Astrocyte of the hippocampus (primary cell): ENCODE measurements around the gene GALNT2.

Source experiments
- DNase-seq: peaks from one replicate; pipeline ENCODE4 v3.0.0; 2011; ENCODE audit warnings: low read depth, low spot score

The GALNT2 gene

GRCh38 chr1:230208619-230209261, 141.7 kb downstream of the GALNT2 start:
- no peak for DNase-seq

GRCh38 chr1:230210326-230210980, 143.4 kb downstream of the GALNT2 start:
- peak; percentile 57 for DNase-seq

GRCh38 chr1:230210981-230211336, 143.9 kb downstream of the GALNT2 start:
- DNase-seq, result no peak

- no peak for DNase-seq
Observed at GRCh38 chr1:230211436-230212145, 144.6 kb downstream of the GALNT2 start.

GRCh38 chr1:230212405-230212936, 145.4 kb downstream of the GALNT2 start:
- no peak for DNase-seq

- DNase-seq, result peak; percentile 51
Observed at GRCh38 chr1:230215031-230215430, 148.0 kb downstream of the GALNT2 start.

- DNase-seq, result no peak
Observed at GRCh38 chr1:230215529-230215928, 148.5 kb downstream of the GALNT2 start.

GRCh38 chr1:230216896-230217295, 149.9 kb downstream of the GALNT2 start:
- no peak for DNase-seq

- DNase-seq, result no peak
Observed at GRCh38 chr1:230218667-230219066, 151.6 kb downstream of the GALNT2 start.

GRCh38 chr1:230219174-230220067, 152.4 kb downstream of the GALNT2 start:
- no peak for DNase-seq

- DNase-seq, result no peak
Observed at GRCh38 chr1:230220478-230220877, 153.4 kb downstream of the GALNT2 start.

GRCh38 chr1:230220907-230221306, 153.9 kb downstream of the GALNT2 start:
- no peak for DNase-seq

GRCh38 chr1:230222678-230223077, 155.6 kb downstream of the GALNT2 start:
- no peak for DNase-seq

- DNase-seq, result no peak
Observed at GRCh38 chr1:230224101-230224960, 157.3 kb downstream of the GALNT2 start.

GRCh38 chr1:230226007-230226800, 159.2 kb downstream of the GALNT2 start:
- no peak for DNase-seq

- DNase-seq, result no peak
Observed at GRCh38 chr1:230226814-230227213, 159.8 kb downstream of the GALNT2 start.

GRCh38 chr1:230228236-230228897, 161.3 kb downstream of the GALNT2 start:
- DNase-seq, result no peak

- peak; percentile 43 for DNase-seq
Observed at GRCh38 chr1:230230273-230230672, 163.2 kb downstream of the GALNT2 start.
